Erythroblast (primary cell): ENCODE data around the gene RAB3GAP1.

ENCODE experiments used
- GATA1 ChIP-seq: IDR thresholded peaks from 2 replicates; pipeline ENCODE4 v1.6.1; 2011; ENCODE audit warnings: low read depth, mild to moderate bottlenecking, control low read depth, low read length, moderate library complexity
- POLR2A ChIP-seq: IDR thresholded peaks from 2 replicates; pipeline ENCODE4 v1.6.1; 2011; ENCODE audit warnings: mild to moderate bottlenecking, low read length

- TF ChIP-seq POLR2A (no peak), GATA1 (no peak)
These were observed 112.3 kb downstream of the RAB3GAP1 start for GRCh38 chr2:135164431-135164830.
